Breast epithelium (tissue), 4 donors: ENCODE data around the gene GRIN1. TPM values are rescaled to one million over a fixed set of nuclear protein-coding genes. Genes with fewer than 3 reads are reported as not detected.

ENCODE experiments used
- DNase-seq, 2 donors: peaks; one replicate each; pipeline ENCODE4 v3.0.0-alpha.2; 2019; ENCODE audit warnings: low spot score in 2 of 2
- H3K27ac ChIP-seq, 2 donors: fragments of 200-600 bp; sonication (generic) in 1 of 2; one replicate each; pipeline ENCODE4 v1.5.1; 2016 to 2019; ENCODE audit warnings: mild to moderate bottlenecking in 1 of 2
- H3K27me3 ChIP-seq, 2 donors: fragments of 200-600 bp; sonication (generic) in 1 of 2; one replicate each; pipeline versions ENCODE4 v1.5.1 to v1.6.0; 2017 to 2019; ENCODE audit warnings: control low read depth in 1 of 2, mild to moderate bottlenecking in 1 of 2
- H3K36me3 ChIP-seq: fragments of 200-600 bp; one replicate; pipeline ENCODE4 v1.5.1; 2019
- H3K4me1 ChIP-seq, 2 donors: fragments of 200-600 bp; sonication (generic); one replicate each; pipeline ENCODE4 v1.5.1; 2016 to 2019; ENCODE audit warnings: control low read depth in 1 of 2
- H3K4me3 ChIP-seq, 3 donors: fragments of 200-600 bp; sonication (generic); 1 replicate in 2 of 3; 2 replicates in 1 of 3; pipeline ENCODE4 v1.5.1; 2016 to 2019; ENCODE audit warnings: mild to moderate bottlenecking in 3 of 3, moderate library complexity in 2 of 3
- H3K9me3 ChIP-seq, 2 donors: fragments of 200-600 bp; sonication (generic) in 1 of 2; one replicate each; pipeline ENCODE4 v1.5.1; 2016 to 2019; ENCODE audit warnings: control low read depth in 1 of 2
- CTCF ChIP-seq, 3 donors: fragments of 450-650 bp; IDR thresholded peaks; one replicate each; pipeline ENCODE4 v1.5.1; 2016 to 2017; ENCODE audit warnings: antibody characterized with exemption in 3 of 3, mild to moderate bottlenecking in 3 of 3, moderate library complexity in 3 of 3
- POLR2A ChIP-seq: fragments of 450-650 bp; IDR thresholded peaks from one replicate; pipeline ENCODE4 v1.6.1; 2016; ENCODE audit warnings: antibody characterized with exemption, mild to moderate bottlenecking, moderate library complexity
- POLR2AphosphoS5 ChIP-seq, 3 donors: sonication (generic); formaldehyde crosslinking; IDR thresholded peaks; one replicate each; pipeline ENCODE4 v1.6.1; 2017; ENCODE audit warnings: antibody characterized with exemption in 3 of 3
- intact Hi-C: fragments of 100-400 bp; cut with DNase I; formaldehyde crosslinking; loops from one replicate; pipeline ENCODE4 v1.15.1; 2023; ENCODE audit warnings: low total_unique reads
- total RNA-seq, 3 donors: library from RNA; depleted of rRNA; stranded (reverse); fragments of >200 nt; gene quantifications; one replicate each; pipeline ENCODE4 v1.1.0, GENCODE V29; 2016

Gene GRIN1
- total RNA-seq, 3 donors from 2014 or later: 1.3 to 1.9 TPM; not detected in 1

- Histone ChIP-seq H3K36me3 (no peaks in the 10 kb centered on the region), H3K27me3 (peaks cover 0 to 37% of the 10 kb centered on the region in 2 donors), H3K27ac (no peak overlapping the region), H3K4me1 (no peaks in the 10 kb centered on the region), H3K9me3 (no peaks in the 10 kb centered on the region), H3K4me3 (no peak overlapping the region)
- DNase-seq: no peak
- TF ChIP-seq CTCF (IDR thresholded peaks at IDR 0.05) (no peak), POLR2AphosphoS5 (IDR thresholded peaks at IDR 0.05) (no peak), POLR2A (no peak)
- intact Hi-C loops: no loop called here
Measured at GRCh38 chr9:137149363-137149762, 10.4 kb downstream of the GRIN1 start.

GRCh38 chr9:137149942-137150616 is 11.1 kb downstream of the GRIN1 start:
- Histone ChIP-seq H3K4me1 (no peaks in the 10 kb centered on the region), H3K27me3 (peaks cover 0 to 43% of the 10 kb centered on the region in 2 donors), H3K4me3 (no peak overlapping the region), H3K27ac (no peak overlapping the region), H3K9me3 (no peaks in the 10 kb centered on the region), H3K36me3 (no peaks in the 10 kb centered on the region)
- intact Hi-C loops: loop anchor here (1.0 kb wide), 1 partner anchor 46 kb away; no protein-coding TSS in a partner anchor
- DNase-seq: no peak
- TF ChIP-seq POLR2AphosphoS5 (IDR thresholded peaks at IDR 0.05) (no peak), POLR2A (no peak), CTCF (IDR thresholded peaks at IDR 0.05) (no peak)

- TF ChIP-seq POLR2A (no peak), POLR2AphosphoS5 (IDR thresholded peaks at IDR 0.05) (no peak), CTCF (IDR thresholded peaks at IDR 0.05) (no peak)
- Histone ChIP-seq H3K9me3 (no peaks in the 10 kb centered on the region), H3K27me3 (peaks cover 0 to 46% of the 10 kb centered on the region in 2 donors), H3K4me3 (no peak overlapping the region), H3K4me1 (no peaks in the 10 kb centered on the region), H3K27ac (no peak overlapping the region), H3K36me3 (no peaks in the 10 kb centered on the region)
- no peak for DNase-seq
- intact Hi-C loops: loop anchor here (1.0 kb wide), 1 partner anchor 47 kb away; no protein-coding TSS in a partner anchor
Measured at GRCh38 chr9:137150617-137151457, 11.9 kb downstream of the GRIN1 start.

GRCh38 chr9:137152844-137153405 is 14.0 kb downstream of the GRIN1 start:
- no peak for DNase-seq
- H3K4me3 ChIP-seq: no peak overlapping the region
- no peaks in the 10 kb centered on the region for H3K4me1 ChIP-seq
- peaks cover 0 to 46% of the 10 kb centered on the region in 2 donors for H3K27me3 ChIP-seq
- H3K9me3 ChIP-seq: no peaks in the 10 kb centered on the region
- no peaks in the 10 kb centered on the region for H3K36me3 ChIP-seq
- TF ChIP-seq POLR2AphosphoS5 (IDR thresholded peaks at IDR 0.05): no peak
- TF ChIP-seq CTCF (IDR thresholded peaks at IDR 0.05): no peak
- no peak for TF ChIP-seq POLR2A
- H3K27ac ChIP-seq: no peak overlapping the region
- intact Hi-C loops: no loop called here
